GM12892 (cell line): ENCODE measurements around the gene RSPO1.

ENCODE experiments used
- POLR2A ChIP-seq: IDR thresholded peaks from 2 replicates; pipeline ENCODE4 v1.6.1; 2011; ENCODE audit warnings: low read depth, low read length, control low read depth
- POLR2AphosphoS5 ChIP-seq: IDR thresholded peaks from 2 replicates; pipeline ENCODE4 v1.6.1; 2011; ENCODE audit warnings: low read depth, low read length, control low read depth

DNA sequence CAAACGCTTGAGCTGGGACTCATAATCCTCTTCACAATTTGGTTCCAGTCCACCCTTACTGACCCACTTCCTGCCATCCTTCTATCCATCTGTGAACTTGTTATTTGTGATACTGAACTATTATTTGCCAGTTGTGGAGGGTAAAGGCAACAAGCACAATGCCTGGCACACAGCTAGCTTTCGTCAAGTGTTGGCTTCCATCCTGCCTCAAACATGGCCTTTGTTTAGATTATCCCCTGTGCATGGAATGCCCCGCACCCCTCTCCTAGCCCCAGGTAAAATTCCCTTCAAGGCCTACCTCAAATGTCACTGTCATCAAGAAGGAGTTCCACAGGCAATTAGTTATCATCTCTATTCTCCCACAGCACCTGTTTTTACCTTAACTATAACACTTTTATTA is 46.2 kb upstream of the RSPO1 start:
- TF ChIP-seq POLR2A, result no peak
- no peak for TF ChIP-seq POLR2AphosphoS5
